GM18907 (cell line): ENCODE results near the gene PAPPA2.

ENCODE experiments used
- ATAC-seq: cut with Tn5 transposase; IDR thresholded peaks from one replicate; pipeline ENCODE4 v1.9.1; 2021; ENCODE audit warnings: mild to moderate bottlenecking, moderate library complexity; ENCODE audit not compliant: unreplicated experiment

The PAPPA2 gene

DNA sequence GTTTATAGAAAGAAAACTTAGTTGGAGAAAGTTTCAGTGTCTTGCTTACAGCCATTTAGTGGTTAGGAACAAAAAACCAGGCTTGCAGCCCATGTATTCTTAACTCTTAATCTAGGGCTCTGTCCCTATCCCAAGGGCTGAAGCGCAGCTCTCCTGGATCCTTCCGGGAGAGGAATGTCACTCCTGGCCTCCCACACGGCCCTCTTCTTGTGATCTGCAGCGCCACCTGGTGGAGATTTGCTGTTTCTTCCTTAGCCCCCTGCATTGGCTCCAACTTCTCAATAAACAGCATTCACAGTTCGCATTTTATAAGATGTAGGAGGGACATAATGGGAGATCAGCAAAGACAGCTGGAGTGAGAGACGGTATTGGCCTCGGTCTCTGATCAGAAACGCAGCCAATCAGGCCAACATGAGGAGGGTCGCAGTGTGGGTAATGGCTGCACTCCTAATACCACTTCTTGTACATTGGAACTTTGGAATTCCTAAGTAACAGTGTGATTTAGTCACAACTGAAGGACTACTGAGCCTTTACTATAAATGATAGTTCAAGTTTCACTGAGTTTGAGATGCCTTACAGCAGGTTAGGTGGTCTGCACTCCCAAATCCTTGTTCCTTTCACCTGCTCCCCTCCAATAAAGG lies 418.1 kb downstream of the PAPPA2 start:
- no peak for ATAC-seq

DNA sequence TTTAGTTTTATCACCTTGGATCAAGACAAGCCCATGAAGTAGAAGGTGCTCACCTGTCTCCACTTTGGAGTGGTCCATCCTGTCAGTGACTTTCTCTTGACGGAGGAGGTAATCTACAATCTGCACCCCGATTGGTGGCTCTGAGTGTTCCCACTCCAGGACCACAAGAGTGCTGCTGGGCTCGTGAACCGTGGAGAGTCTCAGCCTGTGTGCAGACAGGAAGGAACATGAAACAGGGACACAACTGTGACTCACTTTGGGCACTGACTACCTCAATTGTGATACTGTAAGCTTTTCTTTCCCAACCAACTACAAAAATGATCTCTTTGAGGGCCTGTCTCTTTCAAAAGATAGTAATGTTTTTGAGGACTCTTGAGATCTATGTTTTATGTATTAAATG lies 421.3 kb downstream of the PAPPA2 start:
- no peak for ATAC-seq

DNA sequence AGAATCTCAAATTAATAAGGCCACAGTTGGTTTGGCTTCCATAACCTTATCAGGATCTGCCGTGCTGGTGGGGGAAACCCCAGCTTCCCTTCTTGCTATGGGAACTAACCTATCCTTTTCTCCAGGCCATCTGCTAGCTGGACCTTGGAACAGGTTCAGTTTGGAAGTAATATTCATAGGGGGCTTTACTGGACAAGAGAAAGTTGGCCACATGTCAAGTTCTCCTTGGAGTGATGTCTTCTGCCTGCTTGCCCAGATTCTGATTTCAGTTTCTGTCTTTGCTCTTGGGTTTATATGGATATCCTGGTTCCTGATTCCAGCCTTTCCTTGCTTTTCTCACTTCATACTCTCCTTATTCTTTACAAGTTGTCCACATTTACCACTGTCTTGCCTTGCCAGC lies 421.9 kb downstream of the PAPPA2 start:
- no peak for ATAC-seq

DNA sequence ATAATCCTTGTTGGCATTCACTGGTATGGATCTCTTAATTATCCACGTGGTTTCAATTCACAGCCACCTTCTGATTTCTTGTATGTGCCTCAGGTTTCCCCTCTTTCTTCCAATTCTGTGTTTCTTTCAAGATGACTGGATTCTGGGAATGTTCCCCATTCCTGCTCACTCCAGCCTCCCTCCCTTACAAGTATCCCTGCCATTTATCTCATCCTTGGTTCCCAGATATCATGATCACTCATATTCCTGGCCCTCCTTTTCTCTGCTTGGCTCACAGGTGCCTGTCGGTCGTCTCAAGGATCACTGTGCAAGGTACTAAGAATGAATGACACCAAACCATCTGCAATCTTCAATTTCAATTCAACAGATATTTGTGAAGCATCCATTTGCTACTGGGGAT lies 422.4 kb downstream of the PAPPA2 start:
- no peak for ATAC-seq

DNA sequence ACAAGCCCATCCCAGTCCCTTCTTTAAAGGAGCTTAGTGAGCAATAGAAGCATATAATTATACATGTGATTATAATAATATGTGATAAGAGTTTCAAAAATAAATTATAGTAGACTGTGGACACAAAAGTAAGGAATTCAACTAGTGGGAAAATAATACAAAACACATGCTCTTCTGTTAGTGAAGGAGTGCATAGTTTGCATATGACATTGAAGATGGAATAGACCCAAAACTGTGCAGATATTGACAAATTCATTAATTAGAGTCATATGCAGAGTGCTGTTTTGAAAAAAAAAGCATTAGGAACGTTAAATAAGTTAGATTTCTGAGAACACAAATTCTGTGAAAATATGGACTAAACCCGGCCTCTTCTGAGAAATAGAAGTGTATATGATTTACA lies 422.8 kb downstream of the PAPPA2 start:
- no peak for ATAC-seq

DNA sequence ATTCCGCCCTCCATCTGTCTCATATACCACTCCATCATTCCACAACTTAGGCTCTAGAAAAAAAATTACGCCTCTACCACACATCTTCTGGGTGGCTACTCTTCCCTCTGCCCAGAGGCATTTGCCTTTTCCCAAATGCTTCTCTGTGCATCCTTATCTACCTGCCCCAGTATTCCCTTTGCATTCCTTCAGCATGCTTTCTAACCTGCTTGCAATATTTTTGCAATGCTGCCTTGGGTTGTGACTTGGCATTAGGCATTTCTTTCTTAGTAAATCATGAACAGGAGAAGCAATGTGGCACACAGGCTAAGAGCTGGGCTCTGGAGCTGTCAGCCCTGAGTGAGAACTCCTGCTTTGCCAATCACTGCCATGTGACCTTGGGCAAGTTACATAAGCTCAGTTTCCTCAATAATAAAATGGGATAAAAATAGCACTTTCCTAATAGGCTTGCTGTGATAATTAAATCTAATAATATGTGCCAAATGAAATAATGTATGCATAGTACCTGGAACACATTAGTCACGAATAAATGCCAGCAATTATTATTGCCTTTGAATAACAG lies 425.6 kb downstream of the PAPPA2 start:
- no peak for ATAC-seq

DNA sequence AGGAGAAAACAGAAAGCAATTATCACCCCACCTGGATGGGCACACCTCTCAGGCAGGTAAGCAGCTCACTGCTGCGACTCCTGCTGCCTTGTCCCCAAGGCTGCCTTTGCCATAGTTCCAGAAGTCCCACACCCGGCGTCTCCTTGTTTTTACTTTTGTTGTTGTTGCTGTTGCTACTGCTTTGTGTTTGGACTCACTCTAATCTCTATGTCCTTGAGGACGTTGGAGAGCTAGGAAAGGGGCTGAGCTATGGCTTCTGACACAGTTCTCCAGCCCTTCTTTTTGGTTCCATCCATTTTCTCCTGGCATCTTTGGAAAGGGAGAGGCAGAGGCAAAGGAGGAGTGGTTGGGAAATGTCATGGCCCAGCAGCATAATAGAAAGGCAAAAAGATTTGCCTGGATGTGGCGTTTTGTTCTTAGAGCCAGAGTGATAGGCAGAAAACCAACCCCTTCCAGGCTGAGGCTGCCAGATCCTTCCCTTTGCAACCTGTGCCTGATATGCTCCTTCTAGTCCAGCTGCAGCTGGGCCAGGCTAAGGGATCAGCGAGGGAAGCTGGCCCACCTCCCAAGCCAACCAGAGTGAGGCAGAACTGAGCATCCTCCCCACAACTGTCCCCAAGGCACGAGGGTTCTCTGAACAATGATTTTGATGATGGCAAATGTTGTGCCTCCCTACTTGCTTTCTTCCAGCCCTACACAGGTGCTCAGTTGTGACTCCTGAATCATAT lies 430.8 kb downstream of the PAPPA2 start:
- ATAC-seq: no peak

DNA sequence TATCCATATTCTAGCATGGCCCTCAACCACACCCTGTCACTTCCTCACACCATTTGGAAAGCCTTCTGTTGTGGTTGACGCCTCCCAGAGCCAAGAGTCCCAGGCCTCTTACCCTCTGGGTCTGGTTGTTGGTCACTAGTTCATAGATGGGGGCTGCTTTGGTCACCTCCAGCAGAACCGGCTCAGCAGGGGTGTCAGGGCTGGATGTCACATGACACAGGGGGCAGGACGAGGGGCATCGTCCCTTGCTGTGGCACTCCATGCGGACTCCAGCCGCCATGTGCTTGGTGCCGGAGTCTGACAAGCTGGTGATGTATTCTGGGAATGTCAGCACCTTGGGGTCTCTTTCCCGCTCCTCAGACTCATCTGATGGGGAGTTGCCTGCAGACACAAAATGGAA lies 431.5 kb downstream of the PAPPA2 start:
- ATAC-seq: no peak
